ENCODE measurements around the gene RAB4A.
"Not testable (repeated sequence)": the region's sequence is repeated elsewhere in the genome, so short reads cannot be mapped to it uniquely, and the experiment has no call there.

The RAB4A gene

DNA sequence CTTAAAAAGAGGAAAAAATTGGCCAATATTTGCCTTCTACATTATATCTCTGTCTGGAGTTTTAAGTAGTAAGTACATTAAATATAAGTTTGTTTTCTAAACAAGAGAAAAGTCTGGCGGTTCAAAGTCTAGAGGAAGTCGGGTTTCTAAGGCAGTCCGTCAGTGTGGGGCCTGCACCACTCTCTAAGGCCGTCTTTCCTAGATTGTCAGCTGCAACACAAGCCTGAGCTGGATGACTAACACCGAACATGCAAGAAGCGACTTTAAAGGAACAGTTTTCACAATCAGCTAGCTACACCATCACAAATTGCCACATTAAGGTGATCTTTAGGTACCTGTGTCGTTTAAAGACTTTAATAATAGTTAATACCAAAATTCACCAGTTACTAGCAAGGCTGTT lies 52.3 kb downstream of the RAB4A start:
- no peak overlapping the region for H3K4me3 ChIP-seq (ENCODE audit: low read length)
- DNase-seq (ENCODE audit: low read depth), result peak; percentile 16
- TF ChIP-seq, protein P1, sequence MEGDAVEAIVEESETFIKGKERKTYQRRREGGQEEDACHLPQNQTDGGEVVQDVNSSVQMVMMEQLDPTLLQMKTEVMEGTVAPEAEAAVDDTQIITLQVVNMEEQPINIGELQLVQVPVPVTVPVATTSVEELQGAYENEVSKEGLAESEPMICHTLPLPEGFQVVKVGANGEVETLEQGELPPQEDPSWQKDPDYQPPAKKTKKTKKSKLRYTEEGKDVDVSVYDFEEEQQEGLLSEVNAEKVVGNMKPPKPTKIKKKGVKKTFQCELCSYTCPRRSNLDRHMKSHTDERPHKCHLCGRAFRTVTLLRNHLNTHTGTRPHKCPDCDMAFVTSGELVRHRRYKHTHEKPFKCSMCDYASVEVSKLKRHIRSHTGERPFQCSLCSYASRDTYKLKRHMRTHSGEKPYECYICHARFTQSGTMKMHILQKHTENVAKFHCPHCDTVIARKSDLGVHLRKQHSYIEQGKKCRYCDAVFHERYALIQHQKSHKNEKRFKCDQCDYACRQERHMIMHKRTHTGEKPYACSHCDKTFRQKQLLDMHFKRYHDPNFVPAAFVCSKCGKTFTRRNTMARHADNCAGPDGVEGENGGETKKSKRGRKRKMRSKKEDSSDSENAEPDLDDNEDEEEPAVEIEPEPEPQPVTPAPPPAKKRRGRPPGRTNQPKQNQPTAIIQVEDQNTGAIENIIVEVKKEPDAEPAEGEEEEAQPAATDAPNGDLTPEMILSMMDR (IDR thresholded peaks at IDR 0.05; ENCODE audit: insufficient read depth, low read depth, low read length, missing control alignments), result no peak

DNA sequence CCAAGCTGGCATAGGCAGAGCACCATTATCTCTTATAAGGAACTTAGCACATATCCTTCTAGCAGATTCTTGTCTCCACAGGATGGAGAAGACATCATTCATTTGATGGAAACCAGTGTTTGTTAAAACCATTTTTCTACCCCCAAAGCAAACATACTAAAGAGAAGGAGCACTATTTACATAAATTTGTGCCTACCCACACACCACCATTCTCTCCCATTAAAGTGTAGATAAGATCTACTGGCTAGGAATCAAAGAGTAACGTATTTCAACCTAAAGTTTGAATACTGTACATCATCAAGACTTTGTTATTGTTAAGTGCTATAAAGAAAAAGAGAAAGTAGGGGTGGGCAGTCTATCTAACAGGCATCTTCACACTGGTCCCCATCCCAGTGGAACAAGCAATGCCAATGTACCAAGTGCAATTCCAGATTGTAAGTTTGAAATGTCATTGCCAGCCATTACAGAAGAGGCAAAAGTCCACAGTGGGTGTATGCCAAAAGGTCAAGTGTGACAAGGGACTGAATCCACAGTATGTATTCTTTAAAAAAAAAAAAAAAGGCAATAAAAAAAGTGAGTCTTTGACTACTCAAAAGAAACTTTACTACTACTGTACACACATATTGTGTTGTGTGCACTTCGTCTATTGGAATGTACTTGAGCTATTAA lies 53.1 kb downstream of the RAB4A start:
- TF ChIP-seq, protein P1 (IDR thresholded peaks at IDR 0.05; ENCODE audit: insufficient read depth, low read depth, low read length, missing control alignments), result no peak
- no peak overlapping the region for H3K4me3 ChIP-seq (ENCODE audit: low read length)
- DNase-seq (ENCODE audit: low read depth), result no peak

- TF ChIP-seq, protein P1 (IDR thresholded peaks at IDR 0.05; ENCODE audit: insufficient read depth, low read depth, low read length, missing control alignments), result no peak
- DNase-seq (ENCODE audit: low read depth), result no peak
- H3K4me3 ChIP-seq (ENCODE audit: low read length), result no peak overlapping the region
Observed at GRCh38 chr1:229325401-229325800, 54.5 kb downstream of the RAB4A start.

DNA sequence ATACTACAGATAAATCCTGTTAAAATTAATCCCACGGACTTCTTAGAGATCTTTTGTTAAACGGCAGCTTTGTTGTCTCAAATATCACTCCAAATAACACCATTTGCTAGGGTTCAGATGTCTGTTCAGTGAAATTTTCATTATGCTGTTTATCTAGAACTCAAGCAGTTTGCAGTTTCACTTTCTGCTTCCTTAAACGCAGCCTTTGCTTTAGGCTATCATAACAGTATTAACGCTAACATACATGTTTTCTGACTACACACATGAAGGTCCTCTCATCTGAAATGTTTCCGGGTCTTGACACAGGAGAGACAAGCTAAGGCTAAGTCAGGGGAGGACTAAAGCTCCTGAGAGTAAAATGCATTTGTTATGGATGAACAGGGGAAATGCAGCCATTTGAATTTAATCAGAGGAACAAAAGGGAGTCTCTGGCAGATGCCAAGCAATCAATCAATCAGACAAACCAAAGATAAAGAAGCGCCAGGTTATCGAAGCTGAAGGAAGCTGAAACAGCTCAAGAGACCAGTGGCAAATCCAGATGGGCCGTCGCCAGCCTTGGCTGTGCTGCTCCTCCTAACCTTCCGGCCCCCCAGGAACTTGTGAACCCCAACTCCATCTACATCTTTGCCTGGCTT lies 55.1 kb downstream of the RAB4A start:
- TF ChIP-seq, protein P1 (IDR thresholded peaks at IDR 0.05; ENCODE audit: insufficient read depth, low read depth, low read length, missing control alignments), result no peak
- H3K4me3 ChIP-seq (ENCODE audit: low read length), result no peak overlapping the region
- no peak for DNase-seq (ENCODE audit: low read depth)

DNA sequence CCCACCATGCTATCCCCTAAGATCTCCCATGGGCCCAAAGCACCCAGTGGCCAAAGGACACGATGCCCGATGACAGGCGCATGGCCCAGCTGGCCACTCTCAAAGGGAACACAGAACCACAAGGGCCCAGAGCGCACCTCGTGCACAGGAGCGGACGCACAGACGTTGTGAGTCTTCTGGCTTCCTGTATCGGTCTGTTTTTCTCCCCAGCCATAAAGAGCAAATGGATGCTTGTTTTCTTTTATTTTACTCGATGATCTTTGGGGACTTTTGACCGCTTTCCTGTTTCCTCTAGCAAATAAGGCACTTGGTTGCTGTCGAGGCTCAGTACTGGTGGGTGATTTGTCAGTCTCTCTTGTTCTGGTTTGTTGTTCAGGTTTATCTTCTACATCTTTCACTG lies 55.7 kb downstream of the RAB4A start:
- TF ChIP-seq, protein P1 (IDR thresholded peaks at IDR 0.05; ENCODE audit: insufficient read depth, low read depth, low read length, missing control alignments), result no peak
- no peak overlapping the region for H3K4me3 ChIP-seq (ENCODE audit: low read length)
- DNase-seq (ENCODE audit: low read depth), result no peak

- DNase-seq (ENCODE audit: low read depth), result not testable (repeated sequence)
Observed at GRCh38 chr1:229327765-229328164, 56.9 kb downstream of the RAB4A start.

GRCh38 chr1:229328598-229329362 lies 57.9 kb downstream of the RAB4A start:
- no peak overlapping the region for H3K4me3 ChIP-seq (ENCODE audit: low read length)
- TF ChIP-seq, protein P1 (IDR thresholded peaks at IDR 0.05; ENCODE audit: insufficient read depth, low read depth, low read length, missing control alignments), result no peak
- no peak for DNase-seq (ENCODE audit: low read depth)

More at GRCh38 chr1:229327765-229328164, 56.9 kb downstream of the RAB4A start:
- not testable (repeated sequence) for H3K4me3 ChIP-seq (ENCODE audit: low read length)
